ENCODE measurements around the gene GPR37L1.
A peak's percentile ranks its signal among the peaks of the same experiment; 100 is the strongest.
"Not testable (repeated sequence)": the region's sequence is repeated elsewhere in the genome, so short reads cannot be mapped to it uniquely, and the experiment has no call there.

GPR37L1 gene

GRCh38 chr1:202135221-202135721 lies 12.6 kb downstream of the GPR37L1 start:
- DNase-seq: peak; percentile 43

GRCh38 chr1:202140833-202141232 lies 18.1 kb downstream of the GPR37L1 start:
- no peak for DNase-seq

GRCh38 chr1:202141468-202141867 lies 18.8 kb downstream of the GPR37L1 start:
- DNase-seq: not testable (repeated sequence)

GRCh38 chr1:202143011-202143767 lies 20.5 kb downstream of the GPR37L1 start:
- DNase-seq: no peak

GRCh38 chr1:202143768-202144401 lies 21.2 kb downstream of the GPR37L1 start:
- no peak for DNase-seq

GRCh38 chr1:202144402-202145067 lies 21.8 kb downstream of the GPR37L1 start, which contains the start of gene ARL8A:
Gene ARL8A (minus strand): TSS chr1:202144737. CDS start chr1:202144572, 165 bp downstream.
- DNase-seq: peak; percentile 47

GRCh38 chr1:202145068-202145743 lies 22.5 kb downstream of the GPR37L1 start:
- DNase-seq: no peak

- not testable (repeated sequence) for DNase-seq
Observed at GRCh38 chr1:202145744-202146140, 23.0 kb downstream of the GPR37L1 start.

- DNase-seq: no peak
Observed at GRCh38 chr1:202146279-202146678, 23.6 kb downstream of the GPR37L1 start.

GRCh38 chr1:202146993-202147392 lies 24.3 kb downstream of the GPR37L1 start:
- DNase-seq: no peak

- DNase-seq: no peak
Observed at GRCh38 chr1:202148391-202148790, 25.7 kb downstream of the GPR37L1 start.

- DNase-seq: no peak
Observed at GRCh38 chr1:202149566-202149965, 26.8 kb downstream of the GPR37L1 start.

GRCh38 chr1:202150187-202150586 lies 27.5 kb downstream of the GPR37L1 start:
- no peak for DNase-seq

- no peak for DNase-seq
Observed at GRCh38 chr1:202150602-202151001, 27.9 kb downstream of the GPR37L1 start.

GRCh38 chr1:202151045-202151444 lies 28.3 kb downstream of the GPR37L1 start:
- DNase-seq: no peak

GRCh38 chr1:202152399-202152798 lies 29.7 kb downstream of the GPR37L1 start:
- no peak for DNase-seq

GRCh38 chr1:202153284-202153683 lies 30.6 kb downstream of the GPR37L1 start:
- DNase-seq: no peak

- no peak for DNase-seq
Observed at GRCh38 chr1:202154148-202154765, 31.5 kb downstream of the GPR37L1 start.

GRCh38 chr1:202154766-202155477 lies 32.2 kb downstream of the GPR37L1 start:
- no peak for DNase-seq

GRCh38 chr1:202155478-202156021 lies 32.8 kb downstream of the GPR37L1 start:
- DNase-seq: no peak

- DNase-seq: no peak
Observed at GRCh38 chr1:202156590-202156989, 33.9 kb downstream of the GPR37L1 start.

GRCh38 chr1:202157945-202158344 lies 35.2 kb downstream of the GPR37L1 start:
- DNase-seq: no peak
